Measurements from ENCODE around the gene GOLGA8A. TPM values are rescaled to one million over a fixed set of nuclear protein-coding genes. Genes with fewer than 3 reads are reported as not detected.
"Not testable (repeated sequence)": the region's sequence is repeated elsewhere in the genome, so short reads cannot be mapped to it uniquely, and the experiment has no call there.

GOLGA8A gene
- total RNA-seq, 1 experiment from 2014 or later: 6.3 TPM

GRCh38 chr15:34418435-34418834 is 19.2 kb downstream of the GOLGA8A start:
- not testable (repeated sequence) for DNase-seq (ENCODE audit: extremely low read depth, low read depth)

GRCh38 chr15:34409511-34409910 is 28.1 kb downstream of the GOLGA8A start:
- not testable (repeated sequence) for DNase-seq (ENCODE audit: extremely low read depth, low read depth)

GRCh38 chr15:34408973-34409372 is 28.6 kb downstream of the GOLGA8A start:
- not testable (repeated sequence) for DNase-seq (ENCODE audit: extremely low read depth, low read depth)

- DNase-seq (ENCODE audit: extremely low read depth, low read depth): not testable (repeated sequence)
These were observed 33.7 kb downstream of the GOLGA8A start for GRCh38 chr15:34403899-34404298.

- not testable (repeated sequence) for DNase-seq (ENCODE audit: extremely low read depth, low read depth)
These were observed 34.4 kb downstream of the GOLGA8A start for GRCh38 chr15:34403160-34403598.

GRCh38 chr15:34397637-34398259 is 39.9 kb downstream of the GOLGA8A start:
- DNase-seq (ENCODE audit: extremely low read depth, low read depth): not testable (repeated sequence)

GRCh38 chr15:34392981-34393380 is 44.6 kb downstream of the GOLGA8A start:
- not testable (repeated sequence) for DNase-seq (ENCODE audit: extremely low read depth, low read depth)

GRCh38 chr15:34389594-34390086 is 48.0 kb downstream of the GOLGA8A start:
- not testable (repeated sequence) for DNase-seq (ENCODE audit: extremely low read depth, low read depth)

Other genes with a start within 250 kb of the GOLGA8A start
- 40.9 and 55.2 TPM in 2 replicates for gene KATNBL1, start 227.7 kb downstream of the GOLGA8A start, total RNA-seq (2014; rRNA removed; shearing (Covaris generic))
- gene EMC4, start 212.8 kb downstream of the GOLGA8A start, total RNA-seq (2014; rRNA removed; shearing (Covaris generic)): 128 and 147 TPM in 2 replicates
- gene SLC12A6, start 100.0 kb downstream of the GOLGA8A start, total RNA-seq (2014; rRNA removed; shearing (Covaris generic)): 5.1 and 6.5 TPM in 2 replicates
- 312 and 376 TPM in 2 replicates for gene NOP10, start 94.7 kb downstream of the GOLGA8A start, total RNA-seq (2014; rRNA removed; shearing (Covaris generic))
- not detected in 2 replicates for gene NUTM1, start 94.5 kb downstream of the GOLGA8A start, total RNA-seq (2014; rRNA removed; shearing (Covaris generic))
- 12.6 and 14.1 TPM in 2 replicates for gene LPCAT4, start 70.6 kb downstream of the GOLGA8A start, total RNA-seq (2014; rRNA removed; shearing (Covaris generic))
- gene GOLGA8B, start 145.8 kb upstream of the GOLGA8A start, total RNA-seq (2014; rRNA removed; shearing (Covaris generic)): 31.7 and 55.3 TPM in 2 replicates